IPS-NIHi7 (cell line): ENCODE results near the gene LCN6.
"Not testable (repeated sequence)": the region's sequence is repeated elsewhere in the genome, so short reads cannot be mapped to it uniquely, and the experiment has no call there.

Experiments used
- DNase-seq: peaks from one replicate; pipeline ENCODE4 v3.0.0; 2012; ENCODE audit warnings: mixed read lengths; ENCODE audit errors: extremely low spot score

The LCN6 gene

GRCh38 chr9:136748201-136748600 lies at the start of gene LCN6:
TSS of gene LCN6 (minus strand) at chr9:136748525. CDS start at chr9:136748483, 42 bp downstream.
- no peak for DNase-seq

- DNase-seq, result not testable (repeated sequence)
Measured at GRCh38 chr9:136796775-136797347, 48.5 kb upstream of the LCN6 start.

- DNase-seq, result no peak
Measured at GRCh38 chr9:136796238-136796774, 48.0 kb upstream of the LCN6 start, which contains the start of gene CCDC183. TSS of gene CCDC183 (plus strand) at chr9:136796338. CDS start at chr9:136796398, 60 bp downstream.

GRCh38 chr9:136795000-136795348 lies 46.6 kb upstream of the LCN6 start:
- no peak for DNase-seq

- DNase-seq, result no peak
Measured at GRCh38 chr9:136794281-136794999, 46.1 kb upstream of the LCN6 start.

GRCh38 chr9:136793086-136793946 lies 45.0 kb upstream of the LCN6 start:
- no peak for DNase-seq

GRCh38 chr9:136792321-136793085 lies 44.2 kb upstream of the LCN6 start:
- no peak for DNase-seq

GRCh38 chr9:136791516-136792276 lies 43.4 kb upstream of the LCN6 start:
- peak; percentile 67 for DNase-seq

GRCh38 chr9:136790640-136791515 lies 42.6 kb upstream of the LCN6 start, which contains the start of gene TMEM141:
TSS of gene TMEM141 (plus strand) at chr9:136791344. CDS start at chr9:136791371, 27 bp downstream.
- peak; percentile 94 for DNase-seq

GRCh38 chr9:136789523-136789937 lies 41.2 kb upstream of the LCN6 start:
- DNase-seq, result no peak

GRCh38 chr9:136788644-136789522 lies 40.6 kb upstream of the LCN6 start:
- DNase-seq, result not testable (repeated sequence)

GRCh38 chr9:136787690-136788400 lies 39.5 kb upstream of the LCN6 start:
- peak; percentile 72 for DNase-seq

- DNase-seq, result not testable (repeated sequence)
Measured at GRCh38 chr9:136786983-136787382, 38.7 kb upstream of the LCN6 start.

- no peak for DNase-seq
Measured at GRCh38 chr9:136786451-136786850, 38.1 kb upstream of the LCN6 start.

- not testable (repeated sequence) for DNase-seq
Measured at GRCh38 chr9:136785565-136786355, 37.4 kb upstream of the LCN6 start.

- DNase-seq, result no peak
Measured at GRCh38 chr9:136784997-136785361, 36.7 kb upstream of the LCN6 start.
